ENCODE data around the gene PDYN. TPM values are rescaled to one million over a fixed set of nuclear protein-coding genes. Genes with fewer than 3 reads are reported as not detected.

Gene PDYN
- total and polyA plus RNA-seq, 9 of the 15 experiments (the other 6 are each of a cell fraction or from before 2014, with no cell fraction given), result not detected

GRCh38 chr20:1973601-1974440 lies 20.0 kb downstream of the PDYN start (continued):
- TF ChIP-seq, protein P1, sequence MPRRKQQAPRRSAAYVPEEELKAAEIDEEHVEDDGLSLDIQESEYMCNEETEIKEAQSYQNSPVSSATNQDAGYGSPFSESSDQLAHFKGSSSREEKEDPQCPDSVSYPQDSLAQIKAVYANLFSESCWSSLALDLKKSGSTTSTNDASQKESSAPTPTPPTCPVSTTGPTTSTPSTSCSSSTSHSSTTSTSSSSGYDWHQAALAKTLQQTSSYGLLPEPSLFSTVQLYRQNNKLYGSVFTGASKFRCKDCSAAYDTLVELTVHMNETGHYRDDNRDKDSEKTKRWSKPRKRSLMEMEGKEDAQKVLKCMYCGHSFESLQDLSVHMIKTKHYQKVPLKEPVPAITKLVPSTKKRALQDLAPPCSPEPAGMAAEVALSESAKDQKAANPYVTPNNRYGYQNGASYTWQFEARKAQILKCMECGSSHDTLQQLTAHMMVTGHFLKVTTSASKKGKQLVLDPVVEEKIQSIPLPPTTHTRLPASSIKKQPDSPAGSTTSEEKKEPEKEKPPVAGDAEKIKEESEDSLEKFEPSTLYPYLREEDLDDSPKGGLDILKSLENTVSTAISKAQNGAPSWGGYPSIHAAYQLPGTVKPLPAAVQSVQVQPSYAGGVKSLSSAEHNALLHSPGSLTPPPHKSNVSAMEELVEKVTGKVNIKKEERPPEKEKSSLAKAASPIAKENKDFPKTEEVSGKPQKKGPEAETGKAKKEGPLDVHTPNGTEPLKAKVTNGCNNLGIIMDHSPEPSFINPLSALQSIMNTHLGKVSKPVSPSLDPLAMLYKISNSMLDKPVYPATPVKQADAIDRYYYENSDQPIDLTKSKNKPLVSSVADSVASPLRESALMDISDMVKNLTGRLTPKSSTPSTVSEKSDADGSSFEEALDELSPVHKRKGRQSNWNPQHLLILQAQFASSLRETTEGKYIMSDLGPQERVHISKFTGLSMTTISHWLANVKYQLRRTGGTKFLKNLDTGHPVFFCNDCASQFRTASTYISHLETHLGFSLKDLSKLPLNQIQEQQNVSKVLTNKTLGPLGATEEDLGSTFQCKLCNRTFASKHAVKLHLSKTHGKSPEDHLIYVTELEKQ (CRISPR knock-in tag; IDR thresholded peaks at IDR 0.05), result no peak
- TF ChIP-seq PHF21A (IDR thresholded peaks at IDR 0.05; ENCODE audit: borderline replicate concordance, low read depth) (no peak), TCF7 (IDR thresholded peaks at IDR 0.05; ENCODE audit: borderline replicate concordance) (no peak), RB1 (IDR thresholded peaks at IDR 0.05; ENCODE audit: low read depth) (no peak), POLR3A (IDR thresholded peaks at IDR 0.05; ENCODE audit: borderline replicate concordance, extremely low read depth, insufficient read depth, insufficient read length) (no peak), HBP1 (CRISPR knock-in tag; IDR thresholded peaks at IDR 0.05) (no peak)

Data from K562 (cell line).